NCI-H748 (cell line): ENCODE results near the gene ATP2B2.
A peak's percentile ranks its signal among the peaks of the same experiment; 100 is the strongest.

Experiments
- DNase-seq: peaks from one replicate; lab custom pipeline; 2025; ENCODE audit not compliant: unreplicated experiment; lab: John Stamatoyannopoulos, UW

ATP2B2 gene

GRCh38 chr3:10471054-10471688, 34.2 kb downstream of the ATP2B2 start:
- DNase-seq, result no peak

GRCh38 chr3:10470120-10471053, 35.0 kb downstream of the ATP2B2 start:
- peak; percentile 31 for DNase-seq

GRCh38 chr3:10469441-10470119, 35.8 kb downstream of the ATP2B2 start:
- DNase-seq, result peak; percentile 26

GRCh38 chr3:10468613-10469354, 36.6 kb downstream of the ATP2B2 start:
- no peak for DNase-seq

GRCh38 chr3:10467904-10468612, 37.3 kb downstream of the ATP2B2 start:
- no peak for DNase-seq

GRCh38 chr3:10467204-10467603, 38.2 kb downstream of the ATP2B2 start:
- DNase-seq, result no peak

- no peak for DNase-seq
These were observed 39.2 kb downstream of the ATP2B2 start for GRCh38 chr3:10466186-10466585.

GRCh38 chr3:10465161-10465560, 40.2 kb downstream of the ATP2B2 start:
- no peak for DNase-seq

GRCh38 chr3:10463533-10464434, 41.6 kb downstream of the ATP2B2 start:
- no peak for DNase-seq

- DNase-seq, result no peak
These were observed 42.5 kb downstream of the ATP2B2 start for GRCh38 chr3:10462641-10463532.

GRCh38 chr3:10460951-10461545, 44.3 kb downstream of the ATP2B2 start:
- no peak for DNase-seq

- DNase-seq, result no peak
These were observed 45.2 kb downstream of the ATP2B2 start for GRCh38 chr3:10459954-10460754.

- DNase-seq, result no peak
These were observed 47.8 kb downstream of the ATP2B2 start for GRCh38 chr3:10457560-10457959.

GRCh38 chr3:10456981-10457380, 48.4 kb downstream of the ATP2B2 start:
- no peak for DNase-seq

- no peak for DNase-seq
These were observed 49.9 kb downstream of the ATP2B2 start for GRCh38 chr3:10455545-10455914.

GRCh38 chr3:10454907-10455544, 50.4 kb downstream of the ATP2B2 start:
- no peak for DNase-seq
